K562 (cell line): Measurements from ENCODE around the gene MID2. TPM values are rescaled to one million over a fixed set of nuclear protein-coding genes. Genes with fewer than 3 reads are reported as not detected.
"Not testable (repeated sequence)": the region's sequence is repeated elsewhere in the genome, so short reads cannot be mapped to it uniquely, and the experiment has no call there.

Source experiments
- ATAC-seq: fragments of 200-7000 bp; cut with Tn5 transposase; 3 replicates; pipeline ENCODE4 v1.9.1; 2020; ENCODE audit warnings: moderate library complexity
- BruUV-seq: library from RNA; stranded (reverse); fragments of 400-500 nt; replicated peaks from 2 replicates; lab custom pipeline; 2021; lab: Mats Ljungman, UMichigan
- CTCF ChIA-PET: fragments of 300-600 bp; formaldehyde crosslinking; extraction: SDS; loops from one replicate; lab custom pipeline; 2021; ENCODE audit warnings: low intra/inter-chr PET ratio; lab: Yijun Ruan, JAX
- POLR2A ChIA-PET: fragments of 300-600, 350-650 bp; sonication (Branson Sonifier 250); formaldehyde crosslinking; extraction: SDS; loops from one replicate; lab custom pipeline; 2021; ENCODE audit warnings: antibody characterized with exemption, inconsistent platforms; lab: Yijun Ruan, JAX
- DNase-seq, 4 experiments: peaks; one replicate each; pipeline versions ENCODE4 v3.0.0 to v3.0.0-alpha.2; 2011 to 2018; ENCODE audit warnings: low spot score in 3 of 4, mixed read lengths in 3 of 4; ENCODE audit errors: extremely low read depth in 1 of 4
- FAIRE-seq: peaks from 2 replicates; lab custom pipeline; 2011; peaks lifted over from hg19 to GRCh38; lab: Jason Lieb, UNC
- H2AFZ ChIP-seq: 2 replicates; pipeline ENCODE4 v1.6.0; 2011; ENCODE audit warnings: low read depth, low read length, control low read depth, inconsistent platforms
- H3K27ac ChIP-seq: fragments of 200-600 bp; 3 replicates; pipeline ENCODE4 v1.8.0; 2011; ENCODE audit warnings: low read depth, mild to moderate bottlenecking, control low read depth, inconsistent platforms, low read length, moderate library complexity, mixed read lengths; ENCODE audit errors: extremely low read depth
- H3K27me3 ChIP-seq, 2 experiments: fragments of 300-600 bp in 1 of 2; 2 replicates in 1 of 2; 3 replicates in 1 of 2; pipeline versions ENCODE4 v1.6.0 to v1.8.0; 2011; ENCODE audit warnings: inconsistent platforms in 2 of 2, low read length in 2 of 2, mild to moderate bottlenecking in 1 of 2, mixed read lengths in 1 of 2, moderate library complexity in 1 of 2; ENCODE audit not compliant: control insufficient read depth in 2 of 2, insufficient read depth in 2 of 2
- H3K36me3 ChIP-seq: fragments of 300-600 bp; 3 replicates; pipeline ENCODE4 v1.8.0; 2011; ENCODE audit warnings: mild to moderate bottlenecking, low read length, inconsistent platforms; ENCODE audit not compliant: control insufficient read depth, insufficient read depth
- H3K4me1 ChIP-seq, 2 experiments: fragments of 200-600 bp in 1 of 2; replicated peaks in 1 of 2; 2 replicates in 1 of 2; 3 replicates in 1 of 2; pipeline versions ENCODE4 v1.5.1 to v1.8.0; 2011; ENCODE audit warnings: inconsistent platforms in 2 of 2, low read length in 2 of 2, mild to moderate bottlenecking in 1 of 2, mixed read lengths in 1 of 2, moderate library complexity in 1 of 2; ENCODE audit not compliant: control insufficient read depth in 2 of 2, insufficient read depth in 2 of 2
- H3K4me2 ChIP-seq: 2 replicates; pipeline ENCODE4 v1.6.1; 2011; ENCODE audit warnings: low read length, control low read depth, inconsistent platforms, mixed read lengths; ENCODE audit not compliant: insufficient read depth
- H3K4me3 ChIP-seq: fragments of 200-600 bp; sonication (generic), shearing (Covaris generic); 2 replicates; pipeline ENCODE4 v1.5.1; 2016; ENCODE audit warnings: control low read depth, inconsistent platforms
- H3K79me2 ChIP-seq: fragments of 200-600 bp; 3 replicates; pipeline ENCODE4 v1.8.0; 2011; ENCODE audit warnings: low read length, inconsistent platforms; ENCODE audit not compliant: control insufficient read depth, insufficient read depth
- H3K9ac ChIP-seq, 2 experiments: 2 replicates each; pipeline versions ENCODE4 v1.6.0 to v1.6.1; 2011; ENCODE audit warnings: low read depth in 2 of 2, low read length in 2 of 2, control low read depth in 1 of 2, inconsistent platforms in 1 of 2, mild to moderate bottlenecking in 1 of 2, mixed read lengths in 1 of 2; ENCODE audit not compliant: insufficient read depth in 1 of 2
- H3K9me1 ChIP-seq: one replicate; pipeline ENCODE4 v1.6.0; 2011; ENCODE audit warnings: inconsistent platforms, mild to moderate bottlenecking, low read length, moderate library complexity; ENCODE audit not compliant: control insufficient read depth, insufficient read depth
- H3K9me3 ChIP-seq: replicated peaks from 2 replicates; pipeline ENCODE4 v1.5.1; 2011; ENCODE audit warnings: low read depth, low read length, inconsistent platforms; ENCODE audit not compliant: control insufficient read depth, insufficient read depth
- H4K20me1 ChIP-seq: replicated peaks from 2 replicates; pipeline ENCODE4 v1.6.1; 2011; ENCODE audit warnings: low read length, inconsistent platforms, mixed read lengths; ENCODE audit not compliant: control insufficient read depth, insufficient read depth
- E2F3 ChIP-seq: fragments of 250-450 bp; sonication (Bioruptor Pico); IDR thresholded peaks from 2 replicates; pipeline ENCODE4 v1.4.0; 2020; ENCODE audit warnings: mild to moderate bottlenecking
- ERF ChIP-seq: fragments of 450-650 bp; formaldehyde crosslinking; IDR thresholded peaks from 2 replicates; pipeline ENCODE4 v1.4.0; 2020; ENCODE audit warnings: mild to moderate bottlenecking, mixed read lengths
- EZH2 ChIP-seq: IDR thresholded peaks from 2 replicates; pipeline ENCODE4 v1.6.1; 2012; ENCODE audit warnings: low read depth, mild to moderate bottlenecking, inconsistent platforms, low read length, borderline replicate concordance
- PCBP2 ChIP-seq: fragments of 200-400 bp; formaldehyde crosslinking; IDR thresholded peaks from 2 replicates; pipeline ENCODE4 v1.6.1; 2018; ENCODE audit warnings: low read length, low read depth, mild to moderate bottlenecking, moderate library complexity; ENCODE audit not compliant: poor library complexity, severe bottlenecking
- ZNF407 ChIP-seq: fragments of 450-650 bp; IDR thresholded peaks from 2 replicates; pipeline ENCODE4 v1.6.1; 2016; ENCODE audit warnings: low read depth
- WGBS: fragments of 100-300 bp; shearing (Covaris generic); methylation state at CpG from one replicate; pipeline ENCODE4 v1.1.6; 2016; ENCODE audit warnings: low coverage, mixed read lengths; ENCODE audit not compliant: insufficient coverage; ENCODE audit errors: missing lambda C conversion rate; 5-methylcytosine and 5-hydroxymethylcytosine counted together
- in situ Hi-C: fragments of 300-500 bp; cut with MboI; formaldehyde crosslinking; loops from 4 replicates; pipeline ENCODE4 v1.15.0; 2018; ENCODE audit warnings: inconsistent platforms, mixed read lengths
- intact Hi-C: fragments of 100-400 bp; cut with micrococcal nuclease; formaldehyde crosslinking; loops from 2 replicates; pipeline ENCODE4 v1.14.2; 2022
- polyA plus RNA-seq, 8 experiments: library from polyadenylated mRNA; depleted of rRNA in 4 of 8; stranded (reverse) in 5 of 8; unstranded in 3 of 8; fragments of >200 nt; fragmentation: Nextera tagmentation in 2 of 8; fragmentation: Illumina TruSeq in 1 of 8; extraction: Ambion mirVana in 2 of 8; extraction: Trizol in 1 of 8; gene quantifications; 2 replicates each; pipeline versions ENCODE4 v1.2.1 to v1.2.3, GENCODE V29; 2011 to 2014; ENCODE audit warnings: inconsistent platforms in 1 of 8, missing spikeins in 1 of 8
- total RNA-seq, 7 experiments: library from RNA; depleted of rRNA in 6 of 7; stranded (reverse); fragments of >200 nt in 6 of 7; fragmentation: Illumina TruSeq in 2 of 7; extraction: Trizol in 2 of 7; gene quantifications; 2 replicates each; pipeline versions ENCODE4 v1.2.1 to v1.2.3, GENCODE V29; 2011 to 2021; ENCODE audit warnings: low replicate concordance in 1 of 7

The MID2 gene
- total and polyA plus RNA-seq, 9 of the 15 experiments (the other 6 are each of a cell fraction or from before 2014, with no cell fraction given) = 0.07 TPM; not detected in 8

GRCh38 chrX:107851665-107852064 lies 26.0 kb downstream of the MID2 start:
- H3K4me1 ChIP-seq, in situ Hi-C loops, ATAC-seq, BruUV-seq, H3K9ac ChIP-seq, FAIRE-seq, H3K4me2 ChIP-seq, H3K9me1 ChIP-seq, H3K27me3 ChIP-seq, CTCF ChIA-PET, H4K20me1 ChIP-seq, intact Hi-C loops, H3K36me3 ChIP-seq, H3K4me3 ChIP-seq, DNase-seq, H3K79me2 ChIP-seq, H3K9me3 ChIP-seq, H2AFZ ChIP-seq, H3K27ac ChIP-seq: not testable (repeated sequence)
- POLR2A ChIA-PET = interaction anchor here (0.6 kb wide), 1 partner anchor 13 kb away, joined by 4 read pairs; no protein-coding TSS in a partner anchor
- 0% methylated on average over 7 of the region's 7 CpGs for WGBS

- no peaks in the 10 kb centered on the region for H3K9me3 ChIP-seq
- no peak for FAIRE-seq
- TF ChIP-seq EZH2 (no peak), ZNF407 (no peak), ERF (CRISPR knock-in tag) (no peak), PCBP2 (no peak), E2F3 (no peak)
Observed at GRCh38 chrX:107856289-107856688, 30.6 kb downstream of the MID2 start.

More at GRCh38 chrX:107856289-107856688, 30.6 kb downstream of the MID2 start:
- POLR2A ChIA-PET = interaction anchor here (0.6 kb wide), 1 partner anchor 161 kb away, joined by 3 read pairs; no protein-coding TSS in a partner anchor
- no peak overlapping the region for H3K4me2 ChIP-seq
- H3K9me1 ChIP-seq = no peaks in the 10 kb centered on the region
- no peaks in the 10 kb centered on the region for H3K36me3 ChIP-seq
- H3K27ac ChIP-seq = no peak overlapping the region
- H3K4me3 ChIP-seq = no peak overlapping the region
- no peak overlapping the region for H3K9ac ChIP-seq
- no peaks in the 10 kb centered on the region for H4K20me1 ChIP-seq
- no TSS peak for BruUV-seq
- H3K27me3 ChIP-seq = no peaks in the 10 kb centered on the region; a peak in 1 of 5 replicates
- intact Hi-C loops (no loop called here), in situ Hi-C loops (no loop called here)
- H2AFZ ChIP-seq = no peak overlapping the region
- no peaks in the 10 kb centered on the region for H3K4me1 ChIP-seq
- CTCF ChIA-PET = no interaction called here
- ATAC-seq (no peak), DNase-seq (no peak)
- H3K79me2 ChIP-seq = no peaks in the 10 kb centered on the region
